CD4-positive, alpha-beta T cell treated with Interleukin-6 at 100 ng/mL for 8 hours (primary cell): Measurements from ENCODE around the gene CLSTN3.
"Not testable (repeated sequence)": the region's sequence is repeated elsewhere in the genome, so short reads cannot be mapped to it uniquely, and the experiment has no call there.

ENCODE experiments used
- DNase-seq: peaks from one replicate; pipeline ENCODE4 v3.0.0-alpha.2; 2020; ENCODE audit warnings: mixed read lengths, low spot score

Gene CLSTN3

GRCh38 chr12:7103837-7104584 lies 26.2 kb upstream of the CLSTN3 start:
- DNase-seq: no peak

GRCh38 chr12:7106082-7106481 lies 24.1 kb upstream of the CLSTN3 start:
- DNase-seq: no peak

- DNase-seq: not testable (repeated sequence)
Observed at GRCh38 chr12:7107181-7107580, 23.0 kb upstream of the CLSTN3 start.

GRCh38 chr12:7107636-7108002 lies 22.6 kb upstream of the CLSTN3 start:
- DNase-seq: no peak

- peak; percentile 80 for DNase-seq
Observed at GRCh38 chr12:7108003-7108795, 22.0 kb upstream of the CLSTN3 start.

GRCh38 chr12:7108796-7109571 lies 21.2 kb upstream of the CLSTN3 start, which contains the start of gene C1RL:
Gene C1RL, minus strand, starts transcription at chr12:7109214. Its CDS starts 34 bp downstream, at chr12:7109180.
- peak; percentile 69 for DNase-seq

- DNase-seq: no peak
Observed at GRCh38 chr12:7109572-7109920, 20.6 kb upstream of the CLSTN3 start.

- DNase-seq: no peak
Observed at GRCh38 chr12:7110661-7111060, 19.5 kb upstream of the CLSTN3 start.

GRCh38 chr12:7112041-7112440 lies 18.1 kb upstream of the CLSTN3 start:
- DNase-seq: no peak

GRCh38 chr12:7113389-7113871 lies 16.7 kb upstream of the CLSTN3 start:
- peak; percentile 56 for DNase-seq

GRCh38 chr12:7114008-7114407 lies 16.2 kb upstream of the CLSTN3 start:
- DNase-seq: no peak

- no peak for DNase-seq
Observed at GRCh38 chr12:7114851-7115250, 15.3 kb upstream of the CLSTN3 start.

- DNase-seq: no peak
Observed at GRCh38 chr12:7116196-7116595, 14.0 kb upstream of the CLSTN3 start.

GRCh38 chr12:7116916-7117315 lies 13.3 kb upstream of the CLSTN3 start:
- DNase-seq: no peak

GRCh38 chr12:7117670-7118069 lies 12.5 kb upstream of the CLSTN3 start:
- no peak for DNase-seq

GRCh38 chr12:7118881-7119280 lies 11.3 kb upstream of the CLSTN3 start:
- no peak for DNase-seq

- DNase-seq: no peak
Observed at GRCh38 chr12:7120166-7120565, 10.0 kb upstream of the CLSTN3 start.

- no peak for DNase-seq
Observed at GRCh38 chr12:7121324-7121723, 8.8 kb upstream of the CLSTN3 start.

GRCh38 chr12:7122811-7123769 lies 7.1 kb upstream of the CLSTN3 start:
- no peak for DNase-seq

GRCh38 chr12:7123806-7124522 lies 6.2 kb upstream of the CLSTN3 start:
- no peak for DNase-seq
